GM12875 (cell line): ENCODE data around the gene CTNND1.

Source experiments
- H3K4me3 ChIP-seq: one replicate; pipeline ENCODE4 v1.5.1; 2011; ENCODE audit warnings: low read depth, low read length, control low read depth
- TF ChIP-seq, protein P1 (sequence below): IDR thresholded peaks from 2 replicates; pipeline ENCODE4 v1.5.1; 2011; ENCODE audit warnings: low read depth, mild to moderate bottlenecking, control low read depth, inconsistent platforms, low read length, moderate library complexity, borderline replicate concordance; ENCODE audit not compliant: insufficient read depth

CTNND1 gene

GRCh38 chr11:57764021-57764420 is 2.4 kb downstream of the CTNND1 start:
- H3K4me3 ChIP-seq, result peak overlapping the region; percentile 77

GRCh38 chr11:57764566-57764965 is 3.0 kb downstream of the CTNND1 start:
- H3K4me3 ChIP-seq, result no peak overlapping the region
- TF ChIP-seq, protein P1, sequence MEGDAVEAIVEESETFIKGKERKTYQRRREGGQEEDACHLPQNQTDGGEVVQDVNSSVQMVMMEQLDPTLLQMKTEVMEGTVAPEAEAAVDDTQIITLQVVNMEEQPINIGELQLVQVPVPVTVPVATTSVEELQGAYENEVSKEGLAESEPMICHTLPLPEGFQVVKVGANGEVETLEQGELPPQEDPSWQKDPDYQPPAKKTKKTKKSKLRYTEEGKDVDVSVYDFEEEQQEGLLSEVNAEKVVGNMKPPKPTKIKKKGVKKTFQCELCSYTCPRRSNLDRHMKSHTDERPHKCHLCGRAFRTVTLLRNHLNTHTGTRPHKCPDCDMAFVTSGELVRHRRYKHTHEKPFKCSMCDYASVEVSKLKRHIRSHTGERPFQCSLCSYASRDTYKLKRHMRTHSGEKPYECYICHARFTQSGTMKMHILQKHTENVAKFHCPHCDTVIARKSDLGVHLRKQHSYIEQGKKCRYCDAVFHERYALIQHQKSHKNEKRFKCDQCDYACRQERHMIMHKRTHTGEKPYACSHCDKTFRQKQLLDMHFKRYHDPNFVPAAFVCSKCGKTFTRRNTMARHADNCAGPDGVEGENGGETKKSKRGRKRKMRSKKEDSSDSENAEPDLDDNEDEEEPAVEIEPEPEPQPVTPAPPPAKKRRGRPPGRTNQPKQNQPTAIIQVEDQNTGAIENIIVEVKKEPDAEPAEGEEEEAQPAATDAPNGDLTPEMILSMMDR, result no peak

More at GRCh38 chr11:57764021-57764420, 2.4 kb downstream of the CTNND1 start:
- TF ChIP-seq, protein P1, result no peak

DNA sequence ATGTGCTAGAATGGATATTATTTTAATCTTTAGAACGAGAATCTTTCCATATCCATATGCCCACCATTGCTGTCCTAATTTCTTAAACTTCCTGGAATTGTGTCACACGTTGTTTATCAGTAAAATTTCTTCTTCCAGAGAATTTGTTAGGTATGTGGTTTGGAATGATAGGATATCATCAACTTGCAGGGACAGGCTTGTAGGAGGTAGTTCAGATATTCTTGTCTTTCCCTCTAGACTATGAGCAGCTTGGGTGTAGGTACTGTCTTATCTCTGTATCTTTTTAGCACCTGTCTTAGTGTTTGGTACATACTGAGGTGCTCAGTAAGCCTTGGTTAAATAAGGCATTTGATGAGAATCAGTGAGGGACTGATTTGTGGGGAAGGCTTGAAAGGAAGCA is 3.4 kb downstream of the CTNND1 start:
- TF ChIP-seq, protein P1, result no peak
- H3K4me3 ChIP-seq, result no peak overlapping the region

GRCh38 chr11:57770793-57771192 is 9.2 kb downstream of the CTNND1 start:
- H3K4me3 ChIP-seq, result no peak overlapping the region

DNA sequence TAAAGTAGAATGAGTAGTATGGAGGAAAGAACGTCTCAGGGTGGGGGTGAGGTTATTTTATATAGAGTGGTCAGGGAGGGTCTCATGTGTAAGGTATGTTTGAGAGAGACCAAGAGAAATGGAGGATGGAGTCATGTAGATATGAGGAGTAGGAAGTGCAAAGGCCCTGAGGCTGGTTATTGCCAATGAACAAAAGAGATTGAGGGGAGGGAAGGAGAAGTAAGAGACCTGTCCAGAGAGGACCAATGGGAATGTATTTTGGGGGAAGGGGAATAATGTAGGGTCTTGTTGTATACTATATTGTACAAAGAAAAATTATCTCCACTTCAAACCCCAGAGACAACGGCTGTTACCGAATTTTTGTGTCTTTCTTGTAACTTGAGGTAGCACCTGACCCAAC is 9.8 kb downstream of the CTNND1 start:
- H3K4me3 ChIP-seq, result no peak overlapping the region
- TF ChIP-seq, protein P1, result no peak

More at GRCh38 chr11:57770793-57771192, 9.2 kb downstream of the CTNND1 start:
- TF ChIP-seq, protein P1, result no peak

DNA sequence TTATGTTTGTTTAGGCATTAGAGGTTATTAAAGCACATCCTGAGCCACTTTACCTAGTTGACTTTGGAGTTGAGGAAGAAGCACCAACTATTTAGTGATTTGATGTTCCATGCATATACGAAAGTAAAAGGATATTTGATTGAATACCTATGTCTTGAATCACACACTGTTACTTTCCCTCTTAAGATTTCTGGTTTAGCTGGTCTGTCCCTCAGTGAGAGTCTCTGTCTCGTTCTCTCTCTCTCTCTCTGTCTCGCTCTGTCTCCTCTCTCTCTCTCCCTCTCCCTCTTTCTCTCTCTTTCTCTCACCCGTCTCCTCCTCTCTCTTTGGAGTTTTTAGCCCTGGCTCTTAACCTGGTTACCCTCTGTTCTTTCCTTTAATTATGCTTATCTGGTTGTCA is 11.0 kb downstream of the CTNND1 start:
- TF ChIP-seq, protein P1, result no peak
- no peak overlapping the region for H3K4me3 ChIP-seq

GRCh38 chr11:57773026-57773598 is 11.5 kb downstream of the CTNND1 start:
- TF ChIP-seq, protein P1, result no peak
- no peak overlapping the region for H3K4me3 ChIP-seq
